Parathyroid adenoma (tissue), 2 donors: ENCODE data around the gene TBC1D5.

Experiments used
- H2AFZ ChIP-seq: fragments of 300-600 bp; sonication (generic); one replicate; pipeline ENCODE4 v1.7.0; 2017; ENCODE audit warnings: antibody characterized with exemption, mild to moderate bottlenecking
- H3K27ac ChIP-seq: fragments of 300-600 bp; sonication (generic); one replicate; pipeline ENCODE4 v1.7.0; 2017
- H3K27me3 ChIP-seq: fragments of 300-600 bp; sonication (generic); one replicate; pipeline ENCODE4 v1.7.0; 2017; ENCODE audit warnings: low read length; ENCODE audit not compliant: control insufficient read depth, insufficient read depth
- H3K36me3 ChIP-seq: fragments of 300-600 bp; sonication (generic); one replicate; pipeline ENCODE4 v1.7.0; 2017; ENCODE audit warnings: low read length; ENCODE audit not compliant: control insufficient read depth, insufficient read depth
- H3K4me1 ChIP-seq: fragments of 300-600 bp; sonication (generic); one replicate; pipeline ENCODE4 v1.7.0; 2017; ENCODE audit warnings: control low read depth
- H3K4me2 ChIP-seq: fragments of 300-600 bp; sonication (generic); one replicate; pipeline ENCODE4 v1.7.0; 2017; ENCODE audit warnings: low read length
- H3K4me3 ChIP-seq: fragments of 300-600 bp; sonication (generic); one replicate; pipeline ENCODE4 v1.7.0; 2017; ENCODE audit warnings: low read depth, low read length
- H3K79me2 ChIP-seq: fragments of 300-600 bp; sonication (generic); one replicate; pipeline ENCODE4 v1.7.0; 2017; ENCODE audit warnings: control low read depth
- H3K9ac ChIP-seq: fragments of 300-600 bp; sonication (generic); one replicate; pipeline ENCODE4 v1.7.0; 2017; ENCODE audit warnings: mild to moderate bottlenecking
- H3K9me3 ChIP-seq: fragments of 300-600 bp; sonication (generic); one replicate; pipeline ENCODE4 v1.7.0; 2017; ENCODE audit warnings: low read length; ENCODE audit not compliant: control insufficient read depth
- TF ChIP-seq, protein P1 (sequence below): fragments of 300-600 bp; sonication (generic); IDR thresholded peaks from one replicate; pipeline ENCODE4 v1.7.0; 2017; ENCODE audit warnings: antibody characterized with exemption, mild to moderate bottlenecking
- donor health status: primary hyperparathyroidism.

The TBC1D5 gene

DNA sequence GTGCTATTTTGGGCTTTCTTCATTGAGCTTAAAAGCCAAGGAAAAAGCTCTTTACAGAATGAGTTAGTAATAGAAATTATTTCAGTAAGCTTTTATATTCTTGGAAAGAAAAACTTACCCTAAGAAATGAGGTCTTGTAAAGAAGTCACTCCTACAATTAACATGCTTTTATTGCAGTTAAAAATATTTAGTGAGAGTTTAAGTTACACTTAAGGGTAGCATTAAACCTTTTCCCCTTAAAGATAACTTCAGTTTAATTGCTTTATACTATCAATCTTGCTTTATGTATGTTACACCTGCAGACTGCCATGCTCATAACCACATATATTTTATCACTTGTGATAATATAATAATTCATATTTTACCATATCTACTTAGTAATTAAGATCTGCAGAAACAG lies 431.4 kb downstream of the TBC1D5 start:
- TF ChIP-seq, protein P1, sequence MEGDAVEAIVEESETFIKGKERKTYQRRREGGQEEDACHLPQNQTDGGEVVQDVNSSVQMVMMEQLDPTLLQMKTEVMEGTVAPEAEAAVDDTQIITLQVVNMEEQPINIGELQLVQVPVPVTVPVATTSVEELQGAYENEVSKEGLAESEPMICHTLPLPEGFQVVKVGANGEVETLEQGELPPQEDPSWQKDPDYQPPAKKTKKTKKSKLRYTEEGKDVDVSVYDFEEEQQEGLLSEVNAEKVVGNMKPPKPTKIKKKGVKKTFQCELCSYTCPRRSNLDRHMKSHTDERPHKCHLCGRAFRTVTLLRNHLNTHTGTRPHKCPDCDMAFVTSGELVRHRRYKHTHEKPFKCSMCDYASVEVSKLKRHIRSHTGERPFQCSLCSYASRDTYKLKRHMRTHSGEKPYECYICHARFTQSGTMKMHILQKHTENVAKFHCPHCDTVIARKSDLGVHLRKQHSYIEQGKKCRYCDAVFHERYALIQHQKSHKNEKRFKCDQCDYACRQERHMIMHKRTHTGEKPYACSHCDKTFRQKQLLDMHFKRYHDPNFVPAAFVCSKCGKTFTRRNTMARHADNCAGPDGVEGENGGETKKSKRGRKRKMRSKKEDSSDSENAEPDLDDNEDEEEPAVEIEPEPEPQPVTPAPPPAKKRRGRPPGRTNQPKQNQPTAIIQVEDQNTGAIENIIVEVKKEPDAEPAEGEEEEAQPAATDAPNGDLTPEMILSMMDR: no peak
- no peak overlapping the region for H2AFZ ChIP-seq
- no peaks in the 10 kb centered on the region for H3K36me3 ChIP-seq
- H3K4me3 ChIP-seq: no peak overlapping the region
- no peaks in the 10 kb centered on the region for H3K27me3 ChIP-seq
- H3K4me1 ChIP-seq: no peaks in the 10 kb centered on the region
- H3K9me3 ChIP-seq: no peaks in the 10 kb centered on the region
- no peaks in the 10 kb centered on the region for H3K79me2 ChIP-seq
- H3K9ac ChIP-seq: no peak overlapping the region
- H3K4me2 ChIP-seq: no peak overlapping the region
- H3K27ac ChIP-seq: no peak overlapping the region

GRCh38 chr3:17307887-17308286 lies 434.5 kb downstream of the TBC1D5 start:
- Histone ChIP-seq H3K4me3 (no peak overlapping the region), H3K4me1 (no peaks in the 10 kb centered on the region), H3K79me2 (no peaks in the 10 kb centered on the region), H3K9me3 (no peaks in the 10 kb centered on the region), H2AFZ (no peak overlapping the region), H3K4me2 (no peak overlapping the region), H3K9ac (no peak overlapping the region), H3K36me3 (no peaks in the 10 kb centered on the region), H3K27me3 (no peaks in the 10 kb centered on the region), H3K27ac (no peak overlapping the region)
- TF ChIP-seq, protein P1: no peak

- no peak overlapping the region for H3K9ac ChIP-seq
- no peak overlapping the region for H3K4me3 ChIP-seq
- H3K4me2 ChIP-seq: no peak overlapping the region
- H3K4me1 ChIP-seq: no peaks in the 10 kb centered on the region
- H3K79me2 ChIP-seq: no peaks in the 10 kb centered on the region
- no peak overlapping the region for H3K27ac ChIP-seq
- TF ChIP-seq, protein P1: no peak
- H3K36me3 ChIP-seq: no peaks in the 10 kb centered on the region
- H3K27me3 ChIP-seq: no peaks in the 10 kb centered on the region
- H2AFZ ChIP-seq: no peak overlapping the region
- no peaks in the 10 kb centered on the region for H3K9me3 ChIP-seq
These were observed 434.9 kb downstream of the TBC1D5 start for GRCh38 chr3:17307482-17307881.

- Histone ChIP-seq H3K4me3 (no peak overlapping the region), H3K4me2 (no peak overlapping the region), H3K9ac (no peak overlapping the region), H2AFZ (no peak overlapping the region), H3K36me3 (no peaks in the 10 kb centered on the region), H3K4me1 (no peaks in the 10 kb centered on the region), H3K79me2 (no peaks in the 10 kb centered on the region), H3K27ac (no peak overlapping the region), H3K9me3 (no peaks in the 10 kb centered on the region), H3K27me3 (no peaks in the 10 kb centered on the region)
- TF ChIP-seq, protein P1: no peak
These were observed 437.5 kb downstream of the TBC1D5 start for GRCh38 chr3:17304969-17305368.

DNA sequence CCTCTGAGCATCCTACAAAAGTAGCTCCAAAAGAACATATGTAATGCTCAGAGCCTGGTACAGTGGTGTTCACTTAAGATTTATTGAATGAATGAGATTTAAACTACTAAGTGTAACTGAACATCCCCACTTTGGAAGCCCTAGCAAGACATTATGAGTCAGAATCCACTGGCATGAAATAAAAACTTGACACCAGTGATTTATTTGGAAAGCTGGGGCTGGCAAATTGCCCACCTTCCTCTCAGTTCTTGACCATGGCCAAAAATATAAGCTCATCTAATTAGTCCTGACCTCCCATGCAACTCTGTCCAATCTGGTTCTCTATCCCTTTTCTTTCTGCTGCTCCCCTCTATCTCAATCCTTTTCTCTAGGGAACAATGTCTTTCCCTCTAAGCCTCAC lies 439.7 kb downstream of the TBC1D5 start:
- TF ChIP-seq, protein P1: no peak
- no peak overlapping the region for H3K4me3 ChIP-seq
- no peak overlapping the region for H3K27ac ChIP-seq
- H3K27me3 ChIP-seq: no peaks in the 10 kb centered on the region
- no peaks in the 10 kb centered on the region for H3K79me2 ChIP-seq
- no peak overlapping the region for H2AFZ ChIP-seq
- H3K4me1 ChIP-seq: no peaks in the 10 kb centered on the region
- no peaks in the 10 kb centered on the region for H3K9me3 ChIP-seq
- no peak overlapping the region for H3K9ac ChIP-seq
- no peak overlapping the region for H3K4me2 ChIP-seq
- no peaks in the 10 kb centered on the region for H3K36me3 ChIP-seq
